ENCODE measurements around the gene DLEC1. TPM values are rescaled to one million over a fixed set of nuclear protein-coding genes. Genes with fewer than 3 reads are reported as not detected.
A peak's percentile ranks its signal among the peaks of the same experiment; 100 is the strongest.

Gene DLEC1
- polyA plus RNA-seq, 1 experiment, result 0.06 TPM

- Histone ChIP-seq H3K36me3 (ENCODE audit: control insufficient read depth, insufficient read depth, low read length) (no peaks in the 10 kb centered on the region), H3K4me3 (ENCODE audit: low read depth, low read length) (no peak overlapping the region), H3K27me3 (ENCODE audit: control insufficient read depth, insufficient read depth, low read length) (no peaks in the 10 kb centered on the region)
- ChIA-PET CTCF (interaction anchor here (0.6 to 3.5 kb wide), 3 partner anchors 12 to 137 kb away, joined by 3 to 15 read pairs (median 4); no protein-coding TSS in a partner anchor), POLR2A (no interaction called here)
- TF ChIP-seq CTCF (IDR thresholded peaks at IDR 0.05; ENCODE audit: insufficient read depth, low read depth, low read length), result no peak
- no peak for DNase-seq (ENCODE audit: low read depth)
Measured at GRCh38 chr3:37991823-37992222, 47.2 kb upstream of the DLEC1 start.

- ChIA-PET POLR2A (no interaction called here), CTCF (interaction anchor here (0.6 to 3.5 kb wide), 3 partner anchors 11 to 137 kb away, joined by 3 to 15 read pairs (median 4); no protein-coding TSS in a partner anchor)
- H3K36me3 ChIP-seq (ENCODE audit: control insufficient read depth, insufficient read depth, low read length), result no peaks in the 10 kb centered on the region
- no peak for DNase-seq (ENCODE audit: low read depth)
- no peak for TF ChIP-seq CTCF (IDR thresholded peaks at IDR 0.05; ENCODE audit: insufficient read depth, low read depth, low read length)
- no peak overlapping the region for H3K4me3 ChIP-seq (ENCODE audit: low read depth, low read length)
- no peaks in the 10 kb centered on the region for H3K27me3 ChIP-seq (ENCODE audit: control insufficient read depth, insufficient read depth, low read length)
Measured at GRCh38 chr3:37992271-37993066, 46.5 kb upstream of the DLEC1 start.

- Histone ChIP-seq H3K4me3 (ENCODE audit: low read depth, low read length) (no peak overlapping the region), H3K36me3 (ENCODE audit: control insufficient read depth, insufficient read depth, low read length) (no peaks in the 10 kb centered on the region), H3K27me3 (ENCODE audit: control insufficient read depth, insufficient read depth, low read length) (no peaks in the 10 kb centered on the region)
- POLR2A ChIA-PET, result no interaction called here
- CTCF ChIA-PET, result interaction anchor here (3.5 kb wide), 1 partner anchor 138 kb away, joined by 15 read pairs; no protein-coding TSS in a partner anchor
- no peak for TF ChIP-seq CTCF (IDR thresholded peaks at IDR 0.05; ENCODE audit: insufficient read depth, low read depth, low read length)
- DNase-seq (ENCODE audit: low read depth), result no peak
Measured at GRCh38 chr3:37993067-37993455, 45.9 kb upstream of the DLEC1 start.

- Histone ChIP-seq H3K27me3 (ENCODE audit: control insufficient read depth, insufficient read depth, low read length) (no peaks in the 10 kb centered on the region), H3K36me3 (ENCODE audit: control insufficient read depth, insufficient read depth, low read length) (no peaks in the 10 kb centered on the region), H3K4me3 (ENCODE audit: low read depth, low read length) (peak overlapping the region; percentile 55)
- no peak for TF ChIP-seq CTCF (IDR thresholded peaks at IDR 0.05; ENCODE audit: insufficient read depth, low read depth, low read length)
- POLR2A ChIA-PET, result no interaction called here
- CTCF ChIA-PET, result interaction anchor here (3.5 kb wide), 1 partner anchor 138 kb away, joined by 15 read pairs; no protein-coding TSS in a partner anchor
- DNase-seq (ENCODE audit: low read depth), result no peak
Measured at GRCh38 chr3:37993460-37993819, 45.6 kb upstream of the DLEC1 start.

GRCh38 chr3:37993820-37994638 lies 45.0 kb upstream of the DLEC1 start:
- DNase-seq (ENCODE audit: low read depth), result no peak
- no peak; the same call in 1 of the 2 replicates for TF ChIP-seq CTCF (IDR thresholded peaks at IDR 0.05; ENCODE audit: insufficient read depth, low read depth, low read length)
- peak overlapping the region; percentile 55 for H3K4me3 ChIP-seq (ENCODE audit: low read depth, low read length)
- no peaks in the 10 kb centered on the region for H3K27me3 ChIP-seq (ENCODE audit: control insufficient read depth, insufficient read depth, low read length)
- CTCF ChIA-PET, result interaction anchor here (0.6 to 3.5 kb wide), 4 partner anchors 10 to 456 kb away, joined by 3 to 15 read pairs (median 6); no protein-coding TSS in a partner anchor
- POLR2A ChIA-PET, result no interaction called here
- no peaks in the 10 kb centered on the region for H3K36me3 ChIP-seq (ENCODE audit: control insufficient read depth, insufficient read depth, low read length)

Measured in BJ (cell line).